ENCODE measurements around the gene ZNF385A. TPM values are rescaled to one million over a fixed set of nuclear protein-coding genes. Genes with fewer than 3 reads are reported as not detected.

ZNF385A gene
- total RNA-seq, 1 donor from 2014 or later: 15.6 TPM

- Mint-ChIP-seq H3K36me3 (ENCODE audit: low read depth, unreplicated experiment) (peaks cover 27% of the 10 kb centered on the region), H3K27ac (ENCODE audit: unreplicated experiment) (no peak overlapping the region), H3K4me1 (ENCODE audit: unreplicated experiment) (no peaks in the 10 kb centered on the region), H3K4me3 (ENCODE audit: unreplicated experiment) (no peak overlapping the region), H3K27me3 (ENCODE audit: unreplicated experiment) (peaks cover 1% of the 10 kb centered on the region), H3K9me3 (ENCODE audit: unreplicated experiment) (no peaks in the 10 kb centered on the region)
- TF ChIP-seq CTCF (IDR thresholded peaks at IDR 0.05; ENCODE audit: unreplicated experiment): no peak
- no peak for DNase-seq (ENCODE audit: low spot score)
Measured at GRCh38 chr12:54338698-54339296, 45.7 kb downstream of the ZNF385A start.

DNA sequence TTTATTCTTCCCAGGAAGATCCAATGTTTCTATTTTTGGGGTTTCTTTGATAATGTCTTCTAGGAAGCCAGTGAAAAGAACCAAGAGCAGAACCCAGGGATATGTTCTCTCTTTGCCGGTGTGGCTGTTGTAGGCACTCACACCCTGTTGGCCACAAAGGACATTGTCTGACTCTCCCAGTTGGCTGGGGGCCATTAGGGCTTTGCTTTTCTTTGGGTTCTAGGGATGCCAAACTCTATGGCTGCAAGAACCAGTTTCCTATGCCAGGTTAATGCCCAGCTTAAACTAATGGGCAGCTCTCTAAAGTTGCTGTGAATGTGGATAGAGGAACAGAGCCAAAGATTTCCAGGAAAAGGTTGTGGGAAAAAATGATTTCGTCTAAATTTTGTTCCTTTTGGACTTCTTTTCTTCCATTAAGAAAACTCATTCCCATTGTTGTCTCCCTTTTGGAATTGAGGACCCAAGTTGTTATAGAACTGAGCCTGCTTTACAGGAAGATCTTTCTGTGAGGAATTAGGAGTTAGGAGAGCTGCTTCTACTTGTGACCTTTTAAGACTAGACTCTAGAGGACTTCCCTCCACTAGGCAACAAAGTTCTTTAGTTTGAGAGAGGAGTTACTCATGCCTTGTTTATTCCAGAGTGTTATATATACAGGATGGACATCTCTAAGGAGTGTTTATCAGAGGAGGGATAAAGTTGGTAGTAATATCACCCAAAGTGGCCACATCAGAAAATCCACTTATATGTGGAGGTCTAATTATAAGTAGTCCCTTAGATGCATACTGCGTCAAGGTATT, 46.5 kb downstream of the ZNF385A start:
- TF ChIP-seq CTCF (IDR thresholded peaks at IDR 0.05; ENCODE audit: unreplicated experiment): no peak
- H3K9me3 Mint-ChIP-seq (ENCODE audit: unreplicated experiment): no peaks in the 10 kb centered on the region
- H3K4me3 Mint-ChIP-seq (ENCODE audit: unreplicated experiment): no peak overlapping the region
- no peak for DNase-seq (ENCODE audit: low spot score)
- H3K27me3 Mint-ChIP-seq (ENCODE audit: unreplicated experiment): peaks cover 1% of the 10 kb centered on the region
- peaks cover 21% of the 10 kb centered on the region for H3K36me3 Mint-ChIP-seq (ENCODE audit: low read depth, unreplicated experiment)
- H3K27ac Mint-ChIP-seq (ENCODE audit: unreplicated experiment): no peak overlapping the region
- no peaks in the 10 kb centered on the region for H3K4me1 Mint-ChIP-seq (ENCODE audit: unreplicated experiment)

DNA sequence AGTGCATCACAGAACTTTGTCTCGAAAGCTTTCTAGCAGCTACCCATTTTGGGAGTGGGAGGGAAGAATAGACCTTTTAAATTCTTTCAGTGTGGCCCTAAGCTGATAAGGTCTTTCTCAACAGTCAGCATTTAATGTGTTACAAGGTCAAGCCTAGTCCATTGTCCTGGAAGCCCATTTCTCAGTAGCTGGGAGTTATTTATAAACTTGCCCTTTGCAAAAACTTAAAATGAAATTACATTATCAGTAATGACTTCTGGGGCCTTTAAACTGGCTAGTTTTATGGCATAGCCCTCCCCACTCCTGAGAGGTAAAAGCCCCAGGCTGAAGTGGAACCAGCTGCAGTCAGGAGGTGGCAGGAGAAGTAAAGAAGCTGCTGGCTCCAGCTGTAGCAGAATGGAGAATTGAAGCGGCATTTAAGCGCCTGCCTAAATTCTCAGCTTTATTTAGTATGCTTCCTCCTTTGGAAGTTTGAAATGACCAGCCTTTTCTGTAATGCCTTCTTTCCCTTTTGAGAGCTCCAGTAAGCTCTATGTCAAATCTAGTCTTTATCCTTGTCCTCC, 47.2 kb downstream of the ZNF385A start:
- H3K27me3 Mint-ChIP-seq (ENCODE audit: unreplicated experiment): peaks cover 1% of the 10 kb centered on the region
- H3K27ac Mint-ChIP-seq (ENCODE audit: unreplicated experiment): no peak overlapping the region
- no peak for TF ChIP-seq CTCF (IDR thresholded peaks at IDR 0.05; ENCODE audit: unreplicated experiment)
- DNase-seq (ENCODE audit: low spot score): no peak
- peaks cover 14% of the 10 kb centered on the region for H3K36me3 Mint-ChIP-seq (ENCODE audit: low read depth, unreplicated experiment)
- no peaks in the 10 kb centered on the region for H3K4me1 Mint-ChIP-seq (ENCODE audit: unreplicated experiment)
- H3K4me3 Mint-ChIP-seq (ENCODE audit: unreplicated experiment): no peak overlapping the region
- H3K9me3 Mint-ChIP-seq (ENCODE audit: unreplicated experiment): no peaks in the 10 kb centered on the region

- no peak overlapping the region for H3K4me3 Mint-ChIP-seq (ENCODE audit: unreplicated experiment)
Measured at GRCh38 chr12:54333420-54334034, 51.0 kb downstream of the ZNF385A start.

More at GRCh38 chr12:54333420-54334034, 51.0 kb downstream of the ZNF385A start:
- no peak for TF ChIP-seq CTCF (IDR thresholded peaks at IDR 0.05; ENCODE audit: unreplicated experiment)
- Mint-ChIP-seq H3K27me3 (ENCODE audit: unreplicated experiment) (no peaks in the 10 kb centered on the region), H3K27ac (ENCODE audit: unreplicated experiment) (no peak overlapping the region), H3K36me3 (ENCODE audit: low read depth, unreplicated experiment) (no peaks in the 10 kb centered on the region), H3K9me3 (ENCODE audit: unreplicated experiment) (no peaks in the 10 kb centered on the region), H3K4me1 (ENCODE audit: unreplicated experiment) (peaks cover 21% of the 10 kb centered on the region)
- DNase-seq (ENCODE audit: low spot score): no peak
